Liver (tissue), 9 donors: ENCODE measurements around the gene PREX1. TPM values are rescaled to one million over a fixed set of nuclear protein-coding genes. Genes with fewer than 3 reads are reported as not detected.

ENCODE experiments used
- DNase-seq: peaks from one replicate; pipeline ENCODE4 v3.0.0-alpha.2; 2017; ENCODE audit warnings: low spot score
- H3K27ac ChIP-seq, 2 donors: one replicate each; pipeline ENCODE4 v1.7.0; 2013; ENCODE audit warnings: inconsistent platforms in 2 of 2, low read length in 2 of 2, control low read depth in 1 of 2, low read depth in 1 of 2, mild to moderate bottlenecking in 1 of 2
- H3K27me3 ChIP-seq, 4 donors: one replicate each; pipeline versions ENCODE4 v1.6.1 to v1.7.0; 2013; ENCODE audit warnings: low read length in 3 of 4, inconsistent platforms in 1 of 4, mild to moderate bottlenecking in 1 of 4, moderate library complexity in 1 of 4; ENCODE audit not compliant: control insufficient read depth in 4 of 4, insufficient read depth in 4 of 4
- H3K36me3 ChIP-seq, 4 donors: one replicate each; pipeline versions ENCODE4 v1.6.1 to v1.7.0; 2013; ENCODE audit warnings: low read length in 3 of 4, mild to moderate bottlenecking in 3 of 4, low read depth in 1 of 4, moderate library complexity in 1 of 4; ENCODE audit not compliant: control insufficient read depth in 4 of 4, insufficient read depth in 3 of 4
- H3K4me1 ChIP-seq, 4 donors: one replicate each; pipeline versions ENCODE4 v1.6.1 to v1.7.0; 2013; ENCODE audit warnings: low read length in 3 of 4, mild to moderate bottlenecking in 3 of 4, moderate library complexity in 1 of 4; ENCODE audit not compliant: control insufficient read depth in 4 of 4, insufficient read depth in 4 of 4
- H3K4me3 ChIP-seq, 3 donors: one replicate each; pipeline versions ENCODE4 v1.6.1 to v1.7.0; 2013; ENCODE audit warnings: low read length in 3 of 3, control low read depth in 1 of 3, low read depth in 1 of 3, mild to moderate bottlenecking in 1 of 3
- H3K9ac ChIP-seq, 2 donors: one replicate each; pipeline ENCODE4 v1.7.0; 2013; ENCODE audit warnings: low read length in 2 of 2, mild to moderate bottlenecking in 2 of 2, moderate library complexity in 2 of 2, control low read depth in 1 of 2, low read depth in 1 of 2
- H3K9me3 ChIP-seq, 4 donors: one replicate each; pipeline versions ENCODE4 v1.6.1 to v1.7.0; 2013; ENCODE audit warnings: low read length in 3 of 4; ENCODE audit not compliant: control insufficient read depth in 4 of 4
- EGR1 ChIP-seq, 2 donors: IDR thresholded peaks; 2 replicates each; pipeline ENCODE4 v1.6.1; 2016 to 2018; ENCODE audit warnings: antibody characterized with exemption in 2 of 2, low read depth in 2 of 2
- FOXA1 ChIP-seq: IDR thresholded peaks from 2 replicates; pipeline ENCODE4 v1.6.1; 2016; ENCODE audit warnings: antibody characterized with exemption
- FOXA2 ChIP-seq: IDR thresholded peaks from 2 replicates; pipeline ENCODE4 v1.6.1; 2016; ENCODE audit warnings: antibody characterized with exemption
- GABPA ChIP-seq, 2 donors: IDR thresholded peaks in 1 of 2; conservative IDR thresholded peaks in 1 of 2; 2 replicates each; pipeline ENCODE4 v1.6.1; 2016; ENCODE audit warnings: antibody characterized with exemption in 2 of 2, mild to moderate bottlenecking in 1 of 2, moderate library complexity in 1 of 2
- HNF4A ChIP-seq, 2 donors: conservative IDR thresholded peaks; 2 replicates each; pipeline ENCODE4 v1.6.1; 2016; ENCODE audit warnings: antibody characterized with exemption in 2 of 2, mild to moderate bottlenecking in 2 of 2
- HNF4G ChIP-seq: IDR thresholded peaks from 2 replicates; pipeline ENCODE4 v1.6.1; 2016; ENCODE audit warnings: antibody characterized with exemption
- JUND ChIP-seq, 2 donors: IDR thresholded peaks; 2 replicates each; pipeline ENCODE4 v1.6.1; 2016; ENCODE audit warnings: antibody characterized with exemption in 2 of 2
- NR2F2 ChIP-seq: IDR thresholded peaks from 2 replicates; pipeline ENCODE4 v1.6.1; 2016; ENCODE audit warnings: antibody characterized with exemption
- RAD21 ChIP-seq, 2 donors: IDR thresholded peaks; 2 replicates each; pipeline ENCODE4 v1.6.1; 2016; ENCODE audit warnings: antibody characterized with exemption in 2 of 2, mild to moderate bottlenecking in 2 of 2
- RXRA ChIP-seq, 2 donors: IDR thresholded peaks; 2 replicates each; pipeline ENCODE4 v1.6.1; 2017 to 2018; ENCODE audit warnings: antibody characterized with exemption in 2 of 2, mild to moderate bottlenecking in 1 of 2
- SP1 ChIP-seq: IDR thresholded peaks from 2 replicates; pipeline ENCODE4 v1.6.1; 2018; ENCODE audit warnings: antibody characterized with exemption, mild to moderate bottlenecking
- TAF1 ChIP-seq: conservative IDR thresholded peaks from 2 replicates; pipeline ENCODE4 v1.6.1; 2016; ENCODE audit warnings: antibody characterized with exemption, mild to moderate bottlenecking
- YY1 ChIP-seq: IDR thresholded peaks from 2 replicates; pipeline ENCODE4 v1.6.1; 2016; ENCODE audit warnings: antibody characterized with exemption, mild to moderate bottlenecking
- WGBS: extraction: QIAGEN DNeasy Blood & Tissue Kit; methylation state at CpG from one replicate; pipeline ENCODE4 v1.1.7; 2013; 5-methylcytosine and 5-hydroxymethylcytosine counted together
- polyA plus RNA-seq, 2 donors: library from polyadenylated mRNA; stranded (reverse) in 1 of 2; unstranded in 1 of 2; fragments of 200-250 nt in 1 of 2; fragments of >200 nt in 1 of 2; fragmentation: Nextera tagmentation in 1 of 2; extraction: Ambion mirVana in 1 of 2; gene quantifications; one replicate each; pipeline versions ENCODE4 v1.2.1 to v1.2.3, GENCODE V29; 2013 to 2015
- total RNA-seq, 2 donors: library from RNA; depleted of rRNA; stranded (reverse); fragments of >200 nt; gene quantifications; one replicate each; pipeline ENCODE4 v1.2.3, GENCODE V29; 2014
- TF ChIP-seq, protein P1 (sequence below): IDR thresholded peaks from 2 replicates; pipeline ENCODE4 v1.6.1; 2016; ENCODE audit warnings: antibody characterized with exemption
- TF ChIP-seq, protein P2 (sequence below): IDR thresholded peaks from 2 replicates; pipeline ENCODE4 v1.6.1; 2016; ENCODE audit warnings: antibody characterized with exemption, mild to moderate bottlenecking
- TF ChIP-seq, protein P3 (sequence below): IDR thresholded peaks from 2 replicates; pipeline ENCODE4 v1.6.1; 2016; ENCODE audit warnings: antibody characterized with exemption
- TF ChIP-seq, protein P4 (sequence below): fragments of 150-350 bp; IDR thresholded peaks from 2 replicates; pipeline ENCODE4 v1.5.1; 2017; ENCODE audit warnings: improper control_type of control experiment, low read depth, low read length; ENCODE audit not compliant: missing input control
- TF ChIP-seq, protein P5 (sequence below): IDR thresholded peaks from 2 replicates; pipeline ENCODE4 v1.6.1; 2016; ENCODE audit warnings: antibody characterized with exemption
- donor health status: healthy.
- donor health status: healthy.
- donor health status: healthy.
- donor health status: healthy.
- donor health status: healthy.

PREX1 gene
- total and polyA plus RNA-seq, 4 donors: 2.2 to 18.0 (median 10.8) TPM

DNA sequence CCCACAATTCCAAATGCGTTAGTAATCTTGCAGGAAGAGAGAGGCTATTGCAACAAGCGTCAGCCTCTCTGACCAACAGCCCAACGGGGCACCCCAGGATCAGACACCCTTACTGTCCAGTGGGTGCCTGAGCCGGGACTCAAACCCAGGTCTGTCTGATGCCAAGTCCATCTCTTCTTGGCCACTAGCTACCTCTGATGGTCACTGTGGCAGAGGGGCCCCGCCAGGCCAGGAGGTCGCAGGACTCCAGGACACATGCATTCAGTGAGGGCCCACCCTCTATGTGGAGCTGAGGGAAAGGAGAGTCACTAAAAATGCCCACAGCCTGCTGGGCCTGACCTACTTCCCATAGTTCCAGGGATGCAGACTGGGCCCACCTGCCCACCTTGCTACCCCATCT lies 83.3 kb downstream of the PREX1 start:
- no peak overlapping the region for H3K27ac ChIP-seq
- peaks cover 0 to 3% (median 2%) of the 10 kb centered on the region in 4 donors for H3K36me3 ChIP-seq
- DNase-seq: no peak
- H3K27me3 ChIP-seq: no peaks in the 10 kb centered on the region
- no peaks in the 10 kb centered on the region for H3K4me1 ChIP-seq
- 95% methylated on average over 6 of the region's 6 CpGs for WGBS
- H3K9me3 ChIP-seq: no peaks in the 10 kb centered on the region
- no peak overlapping the region for H3K9ac ChIP-seq
- H3K4me3 ChIP-seq: no peak overlapping the region
- no peak for TF ChIP-seq FOXA1
- no peak for TF ChIP-seq HNF4G
- no peak for TF ChIP-seq RAD21 (IDR thresholded peaks at IDR 0.05)
- no peak for TF ChIP-seq YY1
- no peak for TF ChIP-seq RXRA (IDR thresholded peaks at IDR 0.05)
- TF ChIP-seq HNF4A (conservative IDR thresholded peaks at IDR 0.05): no peak
- no peak for TF ChIP-seq GABPA (IDR thresholded peaks at IDR 0.05 in 1 of 2, conservative IDR thresholded peaks at IDR 0.05 in 1 of 2)
- TF ChIP-seq, protein P1, sequence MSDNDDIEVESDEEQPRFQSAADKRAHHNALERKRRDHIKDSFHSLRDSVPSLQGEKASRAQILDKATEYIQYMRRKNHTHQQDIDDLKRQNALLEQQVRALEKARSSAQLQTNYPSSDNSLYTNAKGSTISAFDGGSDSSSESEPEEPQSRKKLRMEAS: no peak
- TF ChIP-seq, protein P2, sequence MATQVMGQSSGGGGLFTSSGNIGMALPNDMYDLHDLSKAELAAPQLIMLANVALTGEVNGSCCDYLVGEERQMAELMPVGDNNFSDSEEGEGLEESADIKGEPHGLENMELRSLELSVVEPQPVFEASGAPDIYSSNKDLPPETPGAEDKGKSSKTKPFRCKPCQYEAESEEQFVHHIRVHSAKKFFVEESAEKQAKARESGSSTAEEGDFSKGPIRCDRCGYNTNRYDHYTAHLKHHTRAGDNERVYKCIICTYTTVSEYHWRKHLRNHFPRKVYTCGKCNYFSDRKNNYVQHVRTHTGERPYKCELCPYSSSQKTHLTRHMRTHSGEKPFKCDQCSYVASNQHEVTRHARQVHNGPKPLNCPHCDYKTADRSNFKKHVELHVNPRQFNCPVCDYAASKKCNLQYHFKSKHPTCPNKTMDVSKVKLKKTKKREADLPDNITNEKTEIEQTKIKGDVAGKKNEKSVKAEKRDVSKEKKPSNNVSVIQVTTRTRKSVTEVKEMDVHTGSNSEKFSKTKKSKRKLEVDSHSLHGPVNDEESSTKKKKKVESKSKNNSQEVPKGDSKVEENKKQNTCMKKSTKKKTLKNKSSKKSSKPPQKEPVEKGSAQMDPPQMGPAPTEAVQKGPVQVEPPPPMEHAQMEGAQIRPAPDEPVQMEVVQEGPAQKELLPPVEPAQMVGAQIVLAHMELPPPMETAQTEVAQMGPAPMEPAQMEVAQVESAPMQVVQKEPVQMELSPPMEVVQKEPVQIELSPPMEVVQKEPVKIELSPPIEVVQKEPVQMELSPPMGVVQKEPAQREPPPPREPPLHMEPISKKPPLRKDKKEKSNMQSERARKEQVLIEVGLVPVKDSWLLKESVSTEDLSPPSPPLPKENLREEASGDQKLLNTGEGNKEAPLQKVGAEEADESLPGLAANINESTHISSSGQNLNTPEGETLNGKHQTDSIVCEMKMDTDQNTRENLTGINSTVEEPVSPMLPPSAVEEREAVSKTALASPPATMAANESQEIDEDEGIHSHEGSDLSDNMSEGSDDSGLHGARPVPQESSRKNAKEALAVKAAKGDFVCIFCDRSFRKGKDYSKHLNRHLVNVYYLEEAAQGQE: no peak
- TF ChIP-seq NR2F2: no peak
- TF ChIP-seq SP1: no peak
- TF ChIP-seq, protein P3, sequence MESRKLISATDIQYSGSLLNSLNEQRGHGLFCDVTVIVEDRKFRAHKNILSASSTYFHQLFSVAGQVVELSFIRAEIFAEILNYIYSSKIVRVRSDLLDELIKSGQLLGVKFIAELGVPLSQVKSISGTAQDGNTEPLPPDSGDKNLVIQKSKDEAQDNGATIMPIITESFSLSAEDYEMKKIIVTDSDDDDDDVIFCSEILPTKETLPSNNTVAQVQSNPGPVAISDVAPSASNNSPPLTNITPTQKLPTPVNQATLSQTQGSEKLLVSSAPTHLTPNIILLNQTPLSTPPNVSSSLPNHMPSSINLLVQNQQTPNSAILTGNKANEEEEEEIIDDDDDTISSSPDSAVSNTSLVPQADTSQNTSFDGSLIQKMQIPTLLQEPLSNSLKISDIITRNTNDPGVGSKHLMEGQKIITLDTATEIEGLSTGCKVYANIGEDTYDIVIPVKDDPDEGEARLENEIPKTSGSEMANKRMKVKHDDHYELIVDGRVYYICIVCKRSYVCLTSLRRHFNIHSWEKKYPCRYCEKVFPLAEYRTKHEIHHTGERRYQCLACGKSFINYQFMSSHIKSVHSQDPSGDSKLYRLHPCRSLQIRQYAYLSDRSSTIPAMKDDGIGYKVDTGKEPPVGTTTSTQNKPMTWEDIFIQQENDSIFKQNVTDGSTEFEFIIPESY: no peak
- TF ChIP-seq JUND (IDR thresholded peaks at IDR 0.05): no peak
- no peak for TF ChIP-seq TAF1
- no peak for TF ChIP-seq EGR1 (IDR thresholded peaks at IDR 0.05; ENCODE audit: low read depth in 2 of 2)
- TF ChIP-seq FOXA2: no peak
- TF ChIP-seq, protein P4, sequence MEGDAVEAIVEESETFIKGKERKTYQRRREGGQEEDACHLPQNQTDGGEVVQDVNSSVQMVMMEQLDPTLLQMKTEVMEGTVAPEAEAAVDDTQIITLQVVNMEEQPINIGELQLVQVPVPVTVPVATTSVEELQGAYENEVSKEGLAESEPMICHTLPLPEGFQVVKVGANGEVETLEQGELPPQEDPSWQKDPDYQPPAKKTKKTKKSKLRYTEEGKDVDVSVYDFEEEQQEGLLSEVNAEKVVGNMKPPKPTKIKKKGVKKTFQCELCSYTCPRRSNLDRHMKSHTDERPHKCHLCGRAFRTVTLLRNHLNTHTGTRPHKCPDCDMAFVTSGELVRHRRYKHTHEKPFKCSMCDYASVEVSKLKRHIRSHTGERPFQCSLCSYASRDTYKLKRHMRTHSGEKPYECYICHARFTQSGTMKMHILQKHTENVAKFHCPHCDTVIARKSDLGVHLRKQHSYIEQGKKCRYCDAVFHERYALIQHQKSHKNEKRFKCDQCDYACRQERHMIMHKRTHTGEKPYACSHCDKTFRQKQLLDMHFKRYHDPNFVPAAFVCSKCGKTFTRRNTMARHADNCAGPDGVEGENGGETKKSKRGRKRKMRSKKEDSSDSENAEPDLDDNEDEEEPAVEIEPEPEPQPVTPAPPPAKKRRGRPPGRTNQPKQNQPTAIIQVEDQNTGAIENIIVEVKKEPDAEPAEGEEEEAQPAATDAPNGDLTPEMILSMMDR: no peak
- TF ChIP-seq, protein P5, sequence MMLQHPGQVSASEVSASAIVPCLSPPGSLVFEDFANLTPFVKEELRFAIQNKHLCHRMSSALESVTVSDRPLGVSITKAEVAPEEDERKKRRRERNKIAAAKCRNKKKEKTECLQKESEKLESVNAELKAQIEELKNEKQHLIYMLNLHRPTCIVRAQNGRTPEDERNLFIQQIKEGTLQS: no peak
